NCI-H2081 (cell line): ENCODE results near the gene FAM229A.

Experiments used
- DNase-seq, 2 experiments: peaks; one replicate each; lab custom pipeline; 2025; lab: John Stamatoyannopoulos, UW

Gene FAM229A

GRCh38 chr1:32331549-32331948 is 30.7 kb downstream of the FAM229A start:
- no peak for DNase-seq

GRCh38 chr1:32330558-32331151 is 31.6 kb downstream of the FAM229A start:
- no peak for DNase-seq

- DNase-seq: no peak
Observed at GRCh38 chr1:32329931-32330466, 32.3 kb downstream of the FAM229A start.

GRCh38 chr1:32327204-32327603 is 35.1 kb downstream of the FAM229A start:
- DNase-seq: no peak

GRCh38 chr1:32321712-32322291 is 40.5 kb downstream of the FAM229A start:
- no peak for DNase-seq

- no peak for DNase-seq
Observed at GRCh38 chr1:32318127-32318869, 44.0 kb downstream of the FAM229A start.

- DNase-seq: no peak
Observed at GRCh38 chr1:32316903-32317277, 45.4 kb downstream of the FAM229A start.

GRCh38 chr1:32311709-32312393 is 50.4 kb downstream of the FAM229A start:
- no peak for DNase-seq
